Measurements from ENCODE around the gene GC. TPM values are rescaled to one million over a fixed set of nuclear protein-coding genes. Genes with fewer than 3 reads are reported as not detected.

GC gene
- total and polyA plus RNA-seq, 8 donors = 8.0 to 289 (median 30.3) TPM

DNA sequence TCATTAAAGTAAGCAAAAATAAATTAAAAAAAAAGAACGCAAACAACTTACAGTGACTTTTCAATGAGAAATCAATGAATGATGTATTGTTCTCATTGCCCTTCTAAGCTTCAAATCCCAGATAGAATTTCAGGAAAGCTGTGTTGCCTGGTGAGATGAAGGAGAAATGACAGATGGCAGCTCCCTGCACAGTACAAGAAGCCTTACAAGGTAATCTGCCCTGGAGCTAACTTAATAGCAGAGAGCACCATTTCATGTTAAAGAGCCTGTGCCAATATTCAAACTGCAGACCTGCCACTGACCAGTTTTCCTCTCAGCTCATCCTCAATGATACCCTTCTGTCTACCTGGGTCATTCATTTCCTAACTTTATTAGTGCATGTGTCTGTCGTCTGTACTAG, 54.0 kb downstream of the GC start:
- Histone ChIP-seq H3K4me1 (no peaks in the 10 kb centered on the region), H3K9me3 (no peaks in the 10 kb centered on the region), H3K27ac (no peak overlapping the region), H3K36me3 (no peaks in the 10 kb centered on the region), H3K4me3 (no peak overlapping the region), H3K27me3 (no peaks in the 10 kb centered on the region)
- ATAC-seq (no peak), FAIRE-seq (no peak), DNase-seq (no peak)
- TF ChIP-seq, protein P1, sequence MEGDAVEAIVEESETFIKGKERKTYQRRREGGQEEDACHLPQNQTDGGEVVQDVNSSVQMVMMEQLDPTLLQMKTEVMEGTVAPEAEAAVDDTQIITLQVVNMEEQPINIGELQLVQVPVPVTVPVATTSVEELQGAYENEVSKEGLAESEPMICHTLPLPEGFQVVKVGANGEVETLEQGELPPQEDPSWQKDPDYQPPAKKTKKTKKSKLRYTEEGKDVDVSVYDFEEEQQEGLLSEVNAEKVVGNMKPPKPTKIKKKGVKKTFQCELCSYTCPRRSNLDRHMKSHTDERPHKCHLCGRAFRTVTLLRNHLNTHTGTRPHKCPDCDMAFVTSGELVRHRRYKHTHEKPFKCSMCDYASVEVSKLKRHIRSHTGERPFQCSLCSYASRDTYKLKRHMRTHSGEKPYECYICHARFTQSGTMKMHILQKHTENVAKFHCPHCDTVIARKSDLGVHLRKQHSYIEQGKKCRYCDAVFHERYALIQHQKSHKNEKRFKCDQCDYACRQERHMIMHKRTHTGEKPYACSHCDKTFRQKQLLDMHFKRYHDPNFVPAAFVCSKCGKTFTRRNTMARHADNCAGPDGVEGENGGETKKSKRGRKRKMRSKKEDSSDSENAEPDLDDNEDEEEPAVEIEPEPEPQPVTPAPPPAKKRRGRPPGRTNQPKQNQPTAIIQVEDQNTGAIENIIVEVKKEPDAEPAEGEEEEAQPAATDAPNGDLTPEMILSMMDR (IDR thresholded peaks at IDR 0.05) = no peak
- WGBS, 2 donors = 49 to 52% methylated on average over 2 of the region's 2 CpGs
- intact Hi-C loops (cut with DNase I) = no loop called here

DNA sequence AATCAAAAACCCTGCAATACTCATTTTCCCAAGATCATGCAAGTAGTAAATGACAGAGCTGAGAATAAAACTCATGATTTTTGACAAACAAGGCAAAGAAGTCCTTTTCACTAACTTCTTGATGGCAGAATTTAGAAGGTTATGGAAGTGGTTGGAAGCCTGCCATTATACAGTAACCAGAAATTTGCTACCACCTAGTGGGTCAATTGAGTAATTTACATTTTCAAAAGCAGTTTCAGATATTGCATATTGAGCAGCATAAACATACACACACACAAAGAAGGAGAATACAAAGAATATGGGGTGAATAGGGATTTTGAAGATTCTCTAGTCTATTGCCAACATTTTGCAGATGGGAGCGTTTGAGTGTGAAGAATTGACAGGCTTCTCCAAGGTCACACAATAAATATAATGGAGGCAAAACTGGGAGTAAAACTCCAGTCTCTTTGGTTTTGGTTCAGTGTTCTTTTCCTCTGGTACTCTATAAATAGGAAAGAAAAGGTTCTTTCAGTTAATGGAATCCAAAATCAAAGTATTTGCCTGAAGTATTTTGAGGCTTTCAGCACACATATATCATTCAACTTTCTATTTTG, 70.2 kb downstream of the GC start:
- DNase-seq = no peak
- FAIRE-seq = peak; percentile 91
- intact Hi-C loops (cut with DNase I) = no loop called here
- peak; percentile 65 to 89 (median 85) for ATAC-seq
- Histone ChIP-seq H3K4me1 (peaks cover 0 to 7% (median 0%) of the 10 kb centered on the region in 3 donors), H3K9me3 (no peaks in the 10 kb centered on the region), H3K4me3 (no peak overlapping the region), H3K27ac (peak overlapping the region in 1 of 4 donors; percentile 51), H3K27me3 (no peaks in the 10 kb centered on the region), H3K36me3 (no peaks in the 10 kb centered on the region)
- TF ChIP-seq, protein P1 (IDR thresholded peaks at IDR 0.05) = peak; percentile 17 to 54 (median 28)
- 3 to 5% methylated on average over 1 of the region's 1 CpG for whole genome bisulfite sequencing, 2 donors

DNA sequence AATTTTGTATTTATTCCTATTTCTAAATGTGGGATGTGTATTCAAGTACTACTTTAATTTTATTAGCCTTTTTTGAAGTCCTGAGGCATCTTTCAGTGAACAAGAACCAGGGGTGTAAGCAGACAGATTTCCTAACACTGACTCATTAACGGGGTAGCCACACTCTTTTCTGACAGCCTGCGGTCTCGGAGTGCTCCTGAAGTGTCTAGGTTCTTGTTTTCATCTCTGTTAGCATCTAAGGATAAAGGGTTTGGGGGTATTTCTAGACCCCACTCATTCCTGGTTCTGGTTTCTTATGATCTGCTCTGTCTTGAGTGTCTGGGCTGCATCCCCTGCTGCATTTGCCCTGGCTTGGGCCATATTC, 71.9 kb downstream of the GC start:
- peak in 2 of 4 donors; percentile 26 to 36 for ATAC-seq
- H3K9me3 ChIP-seq = no peaks in the 10 kb centered on the region
- DNase-seq = no peak
- WGBS, 2 donors = 87 to 92% methylated on average over 3 of the region's 3 CpGs
- TF ChIP-seq, protein P1 (IDR thresholded peaks at IDR 0.05) = no peak
- peak overlapping the region in 1 of 4 donors; percentile 19 for H3K27ac ChIP-seq
- intact Hi-C loops (cut with DNase I) = no loop called here
- H3K36me3 ChIP-seq = no peaks in the 10 kb centered on the region
- H3K4me3 ChIP-seq = no peak overlapping the region
- H3K4me1 ChIP-seq = peaks cover 0 to 7% (median 0%) of the 10 kb centered on the region in 3 donors
- H3K27me3 ChIP-seq = no peaks in the 10 kb centered on the region
- FAIRE-seq = no peak

DNA sequence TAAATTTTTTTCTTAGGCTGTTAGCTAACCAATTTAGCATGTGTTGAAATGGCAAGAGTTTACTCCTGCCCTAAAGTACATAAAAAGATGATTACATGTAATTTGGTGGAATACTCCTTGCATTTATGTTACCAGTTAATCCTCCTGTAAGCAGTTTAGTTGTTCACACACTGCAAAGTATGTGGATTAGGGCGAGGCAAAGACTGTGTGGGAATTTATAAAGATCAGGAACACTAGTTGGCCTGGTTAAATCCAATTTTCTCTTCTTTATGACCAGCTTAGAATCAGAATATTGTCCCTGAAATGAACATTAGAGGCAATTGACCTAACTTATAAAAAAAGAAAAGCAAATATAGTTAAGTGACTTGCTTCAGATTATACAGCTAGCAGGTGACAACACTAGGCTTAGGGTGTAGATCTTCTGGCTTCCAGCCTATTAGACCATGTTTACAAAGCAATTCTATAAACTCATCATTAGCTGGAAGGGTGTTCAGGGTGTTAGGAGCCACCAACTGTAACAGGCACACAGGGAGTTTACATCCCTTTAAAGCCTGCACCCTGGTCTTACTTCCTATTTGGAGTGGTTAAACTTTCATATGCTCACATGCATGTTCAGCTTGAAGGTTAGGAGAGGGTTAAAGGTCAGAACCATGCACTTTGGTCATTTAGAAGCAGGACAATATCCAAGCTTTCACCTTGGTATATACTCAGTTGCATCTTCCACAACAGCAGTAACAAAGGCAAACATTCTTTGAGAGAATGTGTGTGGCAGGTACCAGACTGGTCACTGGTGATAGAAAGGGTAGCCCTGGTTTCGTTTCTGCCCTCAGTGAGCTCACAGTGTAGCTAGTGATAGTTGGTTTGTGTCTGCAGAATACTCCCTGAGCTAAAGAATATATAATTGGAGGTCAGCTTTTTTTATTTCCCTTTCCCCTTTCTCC, 72.6 kb downstream of the GC start:
- peak; percentile 92 for FAIRE-seq
- intact Hi-C loops (cut with DNase I) = no loop called here
- no peak for DNase-seq
- Histone ChIP-seq H3K4me3 (no peak overlapping the region), H3K4me1 (peaks cover 0 to 7% (median 0%) of the 10 kb centered on the region in 3 donors), H3K36me3 (no peaks in the 10 kb centered on the region), H3K27me3 (no peaks in the 10 kb centered on the region), H3K27ac (peak overlapping the region in 2 of 4 donors; percentile 16 to 19), H3K9me3 (no peaks in the 10 kb centered on the region)
- TF ChIP-seq, protein P1 (IDR thresholded peaks at IDR 0.05) = no peak
- peak in 3 of 4 donors; percentile 30 to 59 (median 39) for ATAC-seq
- 50 to 54% methylated on average over 2 of the region's 2 CpGs for WGBS, 2 donors

All from pancreas (tissue), 10 donors.